Measurements from ENCODE around the gene DOHH. TPM values are rescaled to one million over a fixed set of nuclear protein-coding genes. Genes with fewer than 3 reads are reported as not detected.

DOHH gene
- total and polyA plus RNA-seq, 2 experiments from 2014 or later, result 15.0 to 20.4 TPM

DNA sequence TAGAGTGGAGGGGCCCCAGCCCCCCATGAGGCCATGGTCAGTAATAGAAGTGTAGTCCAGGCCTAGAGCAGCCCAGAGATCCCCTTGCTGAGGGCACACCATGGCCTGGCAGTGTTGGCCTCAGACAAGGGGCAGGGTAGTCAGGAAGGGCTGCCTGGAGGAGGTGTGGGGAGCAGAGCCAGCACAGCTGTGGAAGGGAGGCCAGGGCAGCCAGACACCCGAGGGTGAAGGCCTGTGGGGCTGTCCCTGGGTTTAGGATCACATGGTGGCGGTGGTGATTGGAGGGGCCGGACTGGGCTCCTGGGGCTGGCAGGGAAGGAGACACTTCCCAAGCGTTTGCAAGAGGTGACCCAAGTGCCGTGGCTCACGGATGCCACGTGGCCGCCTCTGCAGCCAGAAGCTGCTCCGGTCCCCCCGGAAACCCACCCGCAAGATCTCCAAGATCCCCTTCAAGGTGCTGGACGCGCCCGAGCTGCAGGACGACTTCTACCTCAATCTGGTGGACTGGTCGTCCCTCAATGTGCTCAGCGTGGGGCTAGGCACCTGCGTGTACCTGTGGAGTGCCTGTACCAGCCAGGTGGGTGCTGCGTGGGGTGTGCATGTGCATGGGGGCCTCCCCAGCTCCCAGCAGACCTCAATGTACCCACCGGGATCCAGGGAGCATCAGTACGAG, 26.9 kb upstream of the DOHH start:
- in situ Hi-C loops (cut with MboI), result no loop called here
- no peaks in the 10 kb centered on the region for H3K4me1 ChIP-seq (ENCODE audit: insufficient read depth)

DNA sequence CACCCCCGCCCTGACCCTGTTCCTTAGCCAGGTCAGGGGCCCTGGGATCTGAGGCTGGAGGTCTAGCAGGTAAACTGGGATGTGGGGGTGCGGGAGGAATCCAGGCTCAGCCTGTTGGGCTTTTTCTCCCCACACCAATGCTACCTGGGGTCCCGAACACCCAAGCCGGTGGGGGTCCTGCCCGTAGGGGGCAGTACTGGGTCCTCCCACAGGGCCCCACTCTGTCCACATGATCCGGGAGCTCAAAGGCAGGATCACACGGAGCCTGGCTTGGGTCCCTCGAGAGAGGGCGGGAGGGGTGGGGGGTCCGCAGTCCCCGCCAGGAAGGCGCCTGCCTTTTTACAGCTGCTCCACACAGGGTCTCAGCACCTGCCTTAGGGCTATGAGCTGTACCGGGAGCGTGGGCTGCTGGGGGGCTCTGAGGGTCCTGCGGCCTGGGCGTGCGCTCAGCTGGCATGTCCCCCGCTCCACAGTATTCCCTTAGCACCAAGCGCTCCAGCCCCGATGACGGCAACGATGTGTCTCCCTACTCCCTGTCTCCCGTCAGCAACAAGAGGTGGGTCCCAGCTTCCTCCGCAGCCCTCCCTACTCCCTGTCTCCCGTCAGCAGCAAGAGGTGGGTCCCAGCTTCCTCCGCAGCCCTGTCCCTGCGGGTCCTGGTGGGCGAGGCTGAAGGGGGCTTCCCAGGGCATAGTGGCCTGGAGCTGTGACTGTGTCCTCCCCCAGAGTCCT, 26.2 kb upstream of the DOHH start:
- DNase-seq, result no peak
- WGBS, 2 experiments (ENCODE audit: low coverage in 1 of 2, low lambda C conversion rate in 2 of 2, missing lambda C conversion rate in 2 of 2), result 95 to 97% methylated on average over 23 to 28 of the region's 28 CpGs
- H3K4me2 ChIP-seq (ENCODE audit: unreplicated experiment), result no peak overlapping the region

More for the DNA sequence above, 26.9 kb upstream of the DOHH start:
- Histone ChIP-seq H4K20me1 (ENCODE audit: insufficient read depth) (no peaks in the 10 kb centered on the region), H3K27me3 (replicated peaks; ENCODE audit: insufficient read depth) (no peaks in the 10 kb centered on the region), H3K9ac (no peak overlapping the region), H3F3A (ENCODE audit: insufficient read depth) (no peaks in the 10 kb centered on the region), H3K36me3 (ENCODE audit: low read depth) (no peaks in the 10 kb centered on the region; the same call in 1 of the 2 replicates), H3K9me2 (ENCODE audit: insufficient read depth) (no peaks in the 10 kb centered on the region), H3K4me3 (no peak overlapping the region), H3K27ac (no peak overlapping the region), H3K4me2 (ENCODE audit: unreplicated experiment) (no peak overlapping the region), H3K9me3 (ENCODE audit: low read depth) (no peaks in the 10 kb centered on the region), H3K79me2 (ENCODE audit: insufficient read depth) (peaks cover 16% of the 10 kb centered on the region), H2AFZ (no peak overlapping the region)
- no peak for DNase-seq
- TF ChIP-seq EZH2 (IDR thresholded peaks at IDR 0.05; ENCODE audit: insufficient read depth, poor library complexity, severe bottlenecking) (no peak), EZH2phosphoT487 (IDR thresholded peaks at IDR 0.05; ENCODE audit: insufficient read depth, low read depth) (no peak)
- 93 to 96% methylated on average over 19 to 21 of the region's 21 CpGs for WGBS, 2 experiments (ENCODE audit: low coverage in 1 of 2, low lambda C conversion rate in 2 of 2, missing lambda C conversion rate in 2 of 2)

GRCh38 chr19:3524904-3525451, 24.5 kb upstream of the DOHH start:
- Histone ChIP-seq H4K20me1 (ENCODE audit: insufficient read depth) (no peaks in the 10 kb centered on the region), H3K9me2 (ENCODE audit: insufficient read depth) (no peaks in the 10 kb centered on the region), H3K79me2 (ENCODE audit: insufficient read depth) (peaks cover 40% of the 10 kb centered on the region), H3K9me3 (ENCODE audit: low read depth) (no peaks in the 10 kb centered on the region), H3K4me2 (ENCODE audit: unreplicated experiment) (no peak overlapping the region), H3K9ac (no peak overlapping the region), H3K27me3 (replicated peaks; ENCODE audit: insufficient read depth) (no peaks in the 10 kb centered on the region), H3F3A (ENCODE audit: insufficient read depth) (no peaks in the 10 kb centered on the region), H3K27ac (no peak overlapping the region), H3K36me3 (ENCODE audit: low read depth) (no peaks in the 10 kb centered on the region; the same call in 1 of the 2 replicates), H3K4me3 (no peak overlapping the region), H2AFZ (no peak overlapping the region), H3K4me1 (ENCODE audit: insufficient read depth) (no peaks in the 10 kb centered on the region)
- in situ Hi-C loops (cut with MboI), result no loop called here
- no peak for DNase-seq
- TF ChIP-seq EZH2 (IDR thresholded peaks at IDR 0.05; ENCODE audit: insufficient read depth, poor library complexity, severe bottlenecking) (no peak), EZH2phosphoT487 (IDR thresholded peaks at IDR 0.05; ENCODE audit: insufficient read depth, low read depth) (no peak)
- WGBS, 2 experiments (ENCODE audit: low coverage in 1 of 2, low lambda C conversion rate in 2 of 2, missing lambda C conversion rate in 2 of 2), result 97 to 99% methylated on average over 9 to 20 of the region's 20 CpGs

More for the DNA sequence above, 26.2 kb upstream of the DOHH start:
- no peaks in the 10 kb centered on the region for H3K9me3 ChIP-seq (ENCODE audit: low read depth)
- no peak overlapping the region for H3K9ac ChIP-seq
- H3K79me2 ChIP-seq (ENCODE audit: insufficient read depth), result peaks cover 23% of the 10 kb centered on the region
- in situ Hi-C loops (cut with MboI), result no loop called here
- H3K9me2 ChIP-seq (ENCODE audit: insufficient read depth), result no peaks in the 10 kb centered on the region
- no peaks in the 10 kb centered on the region for H3K4me1 ChIP-seq (ENCODE audit: insufficient read depth)
- no peaks in the 10 kb centered on the region for H3K27me3 ChIP-seq (replicated peaks; ENCODE audit: insufficient read depth)
- H3F3A ChIP-seq (ENCODE audit: insufficient read depth), result no peaks in the 10 kb centered on the region
- TF ChIP-seq EZH2phosphoT487 (IDR thresholded peaks at IDR 0.05; ENCODE audit: insufficient read depth, low read depth), result no peak
- TF ChIP-seq EZH2 (IDR thresholded peaks at IDR 0.05; ENCODE audit: insufficient read depth, poor library complexity, severe bottlenecking), result no peak
- H4K20me1 ChIP-seq (ENCODE audit: insufficient read depth), result no peaks in the 10 kb centered on the region
- H3K4me3 ChIP-seq, result no peak overlapping the region
- no peak overlapping the region for H3K27ac ChIP-seq
- H3K36me3 ChIP-seq (ENCODE audit: low read depth), result no peaks in the 10 kb centered on the region; the same call in 1 of the 2 replicates
- no peak overlapping the region for H2AFZ ChIP-seq

DNA sequence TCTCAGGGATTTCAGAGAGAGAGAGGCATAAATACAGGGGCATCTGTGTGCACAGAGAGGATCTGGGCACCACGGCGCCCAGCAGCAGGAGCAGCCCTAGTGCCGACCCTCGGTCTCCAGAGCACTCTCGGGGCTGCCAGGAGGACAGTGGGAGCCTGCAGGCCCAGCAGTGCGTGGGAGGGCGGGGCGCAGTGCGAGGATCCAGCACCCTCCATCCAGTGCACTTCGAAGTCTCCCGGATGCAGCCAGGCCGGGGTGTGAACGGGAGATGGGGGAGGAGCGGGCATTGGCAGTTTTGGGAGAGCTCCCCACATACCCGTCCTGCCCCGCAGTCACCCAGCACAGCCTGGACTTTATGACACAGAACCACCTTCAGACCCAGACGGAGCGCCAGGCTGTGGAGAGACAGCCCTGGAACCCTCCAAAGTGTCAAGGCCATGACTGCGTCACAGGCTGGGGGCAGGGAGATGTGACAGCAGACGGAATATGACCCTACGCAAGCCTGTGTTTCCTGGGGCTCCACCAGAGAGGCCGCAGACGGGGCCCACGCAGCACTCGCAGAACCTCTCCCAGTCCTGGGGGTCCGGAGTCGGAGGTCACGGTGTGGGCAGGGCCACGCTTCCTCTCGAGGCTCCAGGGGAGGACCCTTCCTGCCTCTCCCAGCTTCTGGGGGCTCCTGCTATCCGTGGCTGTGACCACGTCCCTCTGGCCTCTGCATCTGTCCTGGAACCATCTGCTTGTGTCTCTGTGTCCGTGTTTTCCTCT, 23.8 kb upstream of the DOHH start:
- Histone ChIP-seq H3K27ac (no peak overlapping the region), H3K9me2 (ENCODE audit: insufficient read depth) (no peaks in the 10 kb centered on the region), H3K27me3 (replicated peaks; ENCODE audit: insufficient read depth) (no peaks in the 10 kb centered on the region), H3K9ac (no peak overlapping the region), H3K4me3 (no peak overlapping the region), H3K36me3 (ENCODE audit: low read depth) (no peaks in the 10 kb centered on the region; the same call in 1 of the 2 replicates), H3K4me1 (ENCODE audit: insufficient read depth) (no peaks in the 10 kb centered on the region), H3K79me2 (ENCODE audit: insufficient read depth) (peaks cover 48% of the 10 kb centered on the region), H3K9me3 (ENCODE audit: low read depth) (no peaks in the 10 kb centered on the region), H3F3A (ENCODE audit: insufficient read depth) (no peaks in the 10 kb centered on the region), H3K4me2 (ENCODE audit: unreplicated experiment) (no peak overlapping the region), H4K20me1 (ENCODE audit: insufficient read depth) (no peaks in the 10 kb centered on the region), H2AFZ (no peak overlapping the region)
- WGBS, 2 experiments (ENCODE audit: low coverage in 1 of 2, low lambda C conversion rate in 2 of 2, missing lambda C conversion rate in 2 of 2), result 91 to 96% methylated on average over 25 to 32 of the region's 33 CpGs
- in situ Hi-C loops (cut with MboI), result no loop called here
- no peak for DNase-seq
- TF ChIP-seq EZH2phosphoT487 (IDR thresholded peaks at IDR 0.05; ENCODE audit: insufficient read depth, low read depth), result no peak
- no peak for TF ChIP-seq EZH2 (IDR thresholded peaks at IDR 0.05; ENCODE audit: insufficient read depth, poor library complexity, severe bottlenecking)
